Measurements from ENCODE around the gene TSSC4. TPM values are rescaled to one million over a fixed set of nuclear protein-coding genes. Genes with fewer than 3 reads are reported as not detected.

Gene TSSC4
- total RNA-seq, 2 experiments from 2014 or later = 40.4 to 50.9 TPM

DNA sequence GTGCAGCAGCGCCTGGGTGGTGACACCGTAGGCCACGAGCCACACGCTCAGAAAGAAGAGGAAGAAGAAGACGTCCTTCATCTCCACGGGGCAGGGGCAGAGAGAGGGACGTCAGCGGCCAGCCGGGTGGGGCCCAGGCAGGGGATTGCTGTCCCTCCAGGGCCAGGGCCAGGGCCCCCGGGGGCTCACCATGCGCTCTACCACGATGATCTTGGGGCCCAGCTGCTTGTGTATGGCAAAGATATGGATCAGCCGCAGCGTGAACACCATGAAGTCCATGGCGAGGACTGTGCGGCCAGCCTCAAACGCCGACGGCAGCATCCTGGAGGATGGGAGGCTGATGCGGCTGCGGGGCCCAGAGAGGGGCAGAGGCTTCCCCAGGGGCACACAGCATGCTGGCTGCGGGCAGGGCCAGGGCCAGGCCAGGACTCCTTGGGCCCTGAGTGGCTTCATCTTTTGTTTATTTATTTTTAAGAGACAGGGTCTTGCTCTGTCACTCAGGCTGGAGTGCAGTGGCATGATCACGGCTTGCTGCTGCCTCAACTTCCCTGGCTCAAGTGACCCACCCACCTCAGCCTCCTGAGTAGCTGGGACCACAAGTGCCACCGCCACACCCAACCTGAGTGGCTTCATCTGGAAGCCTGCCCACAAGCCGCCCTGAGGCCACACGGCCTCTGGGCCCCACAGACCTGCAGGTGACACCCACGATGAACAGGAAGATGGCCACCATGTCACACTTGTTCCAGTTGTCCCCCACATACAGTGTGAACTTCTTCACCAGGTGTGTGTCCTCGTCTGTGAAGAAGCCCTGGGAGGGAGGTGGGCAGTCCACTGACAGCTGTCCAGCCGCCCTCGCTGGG lies 11.1 kb downstream of the TSSC4 start:
- POLR2A ChIA-PET = no interaction called here
- H3K4me3 ChIP-seq (ENCODE audit: low read depth, low read length, poor library complexity, severe bottlenecking) = no peak overlapping the region
- no peaks in the 10 kb centered on the region for H3K4me1 ChIP-seq (ENCODE audit: insufficient read depth, low read length, poor library complexity, severe bottlenecking)
- no peaks in the 10 kb centered on the region for H3K9me2 ChIP-seq (ENCODE audit: insufficient read depth, low read length)
- no peaks in the 10 kb centered on the region for H3K79me2 ChIP-seq (ENCODE audit: insufficient read depth, low read depth, low read length)
- DNase-seq (ENCODE audit: low spot score) = no peak
- no peaks in the 10 kb centered on the region for H4K20me1 ChIP-seq (ENCODE audit: insufficient read depth, low read length)
- no peaks in the 10 kb centered on the region for H3K36me3 ChIP-seq (ENCODE audit: insufficient read depth, low read length)
- H3K27ac ChIP-seq (ENCODE audit: low read depth, low read length, poor library complexity, severe bottlenecking) = no peak overlapping the region
- intact Hi-C loops (cut with micrococcal nuclease; ENCODE audit: unreplicated experiment) = no loop called here
- H2AFZ ChIP-seq (ENCODE audit: low read length) = no peak overlapping the region
- no peak overlapping the region for H3K4me2 ChIP-seq (ENCODE audit: low read length)
- no TSS peak for BruUV-seq (replicated peaks)
- no peak for TF ChIP-seq EZH2phosphoT487 (IDR thresholded peaks at IDR 0.05; ENCODE audit: borderline replicate concordance, low read depth, low read length)
- TF ChIP-seq CTCF (conservative IDR thresholded peaks at IDR 0.05; ENCODE audit: low read length) = no peak
- CTCF ChIA-PET (ENCODE audit: unreplicated experiment) = no interaction called here
- no peaks in the 10 kb centered on the region for H3K9me3 ChIP-seq (ENCODE audit: low read length)

DNA sequence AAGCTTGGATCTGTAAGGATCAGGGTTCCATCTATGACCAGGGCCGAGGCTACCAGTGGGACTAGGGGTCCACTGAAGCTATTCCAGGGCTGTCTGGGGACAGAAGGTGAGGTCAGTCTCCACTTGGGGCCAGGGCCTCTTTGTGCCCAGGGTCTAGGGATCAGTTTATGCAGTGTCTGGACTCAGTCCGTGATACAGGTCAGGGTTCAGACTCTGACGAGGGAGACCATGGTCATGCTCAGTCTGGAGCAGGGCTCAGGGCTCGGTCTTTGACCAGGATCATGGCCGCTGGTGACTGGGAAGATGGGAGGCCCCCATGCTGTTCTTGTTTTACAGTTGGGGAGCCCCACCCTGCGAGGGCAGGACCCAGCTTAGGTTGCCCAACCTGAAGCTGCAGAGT lies 11.8 kb downstream of the TSSC4 start:
- no peak for TF ChIP-seq EZH2phosphoT487 (IDR thresholded peaks at IDR 0.05; ENCODE audit: borderline replicate concordance, low read depth, low read length)
- no peak for TF ChIP-seq CTCF (conservative IDR thresholded peaks at IDR 0.05; ENCODE audit: low read length)
- H4K20me1 ChIP-seq (ENCODE audit: insufficient read depth, low read length) = no peaks in the 10 kb centered on the region
- no peaks in the 10 kb centered on the region for H3K36me3 ChIP-seq (ENCODE audit: insufficient read depth, low read length)
- H3K4me3 ChIP-seq (ENCODE audit: low read depth, low read length, poor library complexity, severe bottlenecking) = no peak overlapping the region
- no peaks in the 10 kb centered on the region for H3K4me1 ChIP-seq (ENCODE audit: insufficient read depth, low read length, poor library complexity, severe bottlenecking)
- no peak overlapping the region for H3K4me2 ChIP-seq (ENCODE audit: low read length)
- no peak overlapping the region for H3K27ac ChIP-seq (ENCODE audit: low read depth, low read length, poor library complexity, severe bottlenecking)
- CTCF ChIA-PET (ENCODE audit: unreplicated experiment) = no interaction called here
- POLR2A ChIA-PET = no interaction called here
- H3K9me3 ChIP-seq (ENCODE audit: low read length) = no peaks in the 10 kb centered on the region
- no peaks in the 10 kb centered on the region for H3K9me2 ChIP-seq (ENCODE audit: insufficient read depth, low read length)
- no peak overlapping the region for H2AFZ ChIP-seq (ENCODE audit: low read length)
- no peaks in the 10 kb centered on the region for H3K79me2 ChIP-seq (ENCODE audit: insufficient read depth, low read depth, low read length)
- intact Hi-C loops (cut with micrococcal nuclease; ENCODE audit: unreplicated experiment) = no loop called here
- BruUV-seq (replicated peaks) = no TSS peak
- no peak for DNase-seq (ENCODE audit: low spot score)

All from OCI-LY7 (cell line).